GM19455 (cell line): ENCODE results near the gene MRO.
"Not testable (repeated sequence)": the region's sequence is repeated elsewhere in the genome, so short reads cannot be mapped to it uniquely, and the experiment has no call there.

Experiments used
- ATAC-seq: cut with Tn5 transposase; IDR thresholded peaks from one replicate; pipeline ENCODE4 v1.9.1; 2021; ENCODE audit not compliant: unreplicated experiment

MRO gene

GRCh38 chr18:50819728-50820378 is at the start of gene MRO:
MRO (minus strand) TSS chr18:50820016; CDS start chr18:50809400, 10,616 bp downstream.
- peak; percentile 96 for ATAC-seq

GRCh38 chr18:50869150-50869549 is 49.3 kb upstream of the MRO start:
- no peak for ATAC-seq

GRCh38 chr18:50866765-50867164 is 46.9 kb upstream of the MRO start:
- ATAC-seq: no peak

- ATAC-seq: no peak
Measured at GRCh38 chr18:50863840-50864375, 44.1 kb upstream of the MRO start.

- no peak for ATAC-seq
Measured at GRCh38 chr18:50862401-50862800, 42.6 kb upstream of the MRO start.

GRCh38 chr18:50861617-50862016 is 41.8 kb upstream of the MRO start:
- ATAC-seq: no peak

GRCh38 chr18:50859793-50860555 is 40.2 kb upstream of the MRO start:
- ATAC-seq: no peak

GRCh38 chr18:50857694-50858093 is 37.9 kb upstream of the MRO start:
- no peak for ATAC-seq

GRCh38 chr18:50857166-50857565 is 37.4 kb upstream of the MRO start:
- not testable (repeated sequence) for ATAC-seq

- no peak for ATAC-seq
Measured at GRCh38 chr18:50855976-50856757, 36.4 kb upstream of the MRO start.

GRCh38 chr18:50853863-50854271 is 34.1 kb upstream of the MRO start:
- no peak for ATAC-seq

- ATAC-seq: no peak
Measured at GRCh38 chr18:50850307-50851065, 30.7 kb upstream of the MRO start.

- no peak for ATAC-seq
Measured at GRCh38 chr18:50849419-50849821, 29.6 kb upstream of the MRO start.

- ATAC-seq: no peak
Measured at GRCh38 chr18:50848991-50849390, 29.2 kb upstream of the MRO start.

- no peak for ATAC-seq
Measured at GRCh38 chr18:50848061-50848551, 28.3 kb upstream of the MRO start.

- ATAC-seq: no peak
Measured at GRCh38 chr18:50847192-50847591, 27.4 kb upstream of the MRO start.

- ATAC-seq: no peak
Measured at GRCh38 chr18:50844960-50845359, 25.1 kb upstream of the MRO start.

- ATAC-seq: no peak
Measured at GRCh38 chr18:50844554-50844953, 24.7 kb upstream of the MRO start.

GRCh38 chr18:50842846-50843245 is 23.0 kb upstream of the MRO start:
- ATAC-seq: no peak

GRCh38 chr18:50839996-50840395 is 20.2 kb upstream of the MRO start:
- ATAC-seq: no peak

- no peak for ATAC-seq
Measured at GRCh38 chr18:50839341-50839740, 19.5 kb upstream of the MRO start.
